Brain microvascular endothelial cell (primary cell): ENCODE data around the gene CCNA2.

Experiments used
- DNase-seq: peaks from one replicate; pipeline ENCODE4 v3.0.0-alpha.2; 2020
- H3K27ac ChIP-seq: fragments of 250-450 bp; sonication (Bioruptor Pico); 2 replicates; pipeline ENCODE4 v1.5.1; 2020; ENCODE audit warnings: mild to moderate bottlenecking, moderate library complexity
- H3K27me3 ChIP-seq: fragments of 250-450 bp; sonication (Bioruptor Pico); replicated peaks from 2 replicates; pipeline ENCODE4 v1.5.1; 2020; ENCODE audit warnings: mild to moderate bottlenecking
- H3K36me3 ChIP-seq: fragments of 250-450 bp; sonication (Bioruptor Pico); replicated peaks from 2 replicates; pipeline ENCODE4 v1.5.1; 2020; ENCODE audit warnings: mild to moderate bottlenecking
- H3K4me3 ChIP-seq: 2 replicates; pipeline ENCODE4 v1.5.1; 2011; ENCODE audit warnings: low read depth, mild to moderate bottlenecking, control low read depth, low read length, moderate library complexity
- in situ Hi-C: cut with HindIII; loops from 2 replicates; pipeline ENCODE4 v1.10.0; 2017; ENCODE audit warnings: low sequenced_read_pairs, low pct_ligation_motif_present
- TF ChIP-seq, protein P1 (sequence below): IDR thresholded peaks from 2 replicates; pipeline ENCODE4 v1.5.1; 2011; ENCODE audit warnings: low read depth, mild to moderate bottlenecking, moderate library complexity, low read length, control low read depth, inconsistent platforms; ENCODE audit errors: missing control alignments

Gene CCNA2

DNA sequence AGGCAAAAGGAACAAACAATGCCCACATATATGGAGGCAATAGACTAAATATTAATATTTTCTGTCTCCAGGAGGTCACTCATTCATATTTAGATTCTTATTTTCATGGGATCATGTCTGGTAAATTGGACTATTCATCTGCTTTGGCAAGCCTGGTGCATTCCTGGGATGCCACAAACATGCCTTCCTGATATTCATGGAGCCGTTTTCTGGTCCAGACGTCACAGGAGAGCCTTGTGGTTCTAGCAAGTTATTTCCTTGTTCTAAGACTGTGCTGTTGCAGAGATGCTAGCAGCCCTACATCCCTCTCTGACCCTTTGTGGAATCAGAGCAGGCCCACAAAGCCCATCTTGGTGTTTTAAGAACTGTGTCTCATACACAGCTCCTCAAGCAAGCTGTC lies 38.7 kb downstream of the CCNA2 start:
- DNase-seq = peak; percentile 99
- Histone ChIP-seq H3K27ac (peak overlapping the region; percentile 91), H3K27me3 (no peaks in the 10 kb centered on the region), H3K36me3 (no peaks in the 10 kb centered on the region), H3K4me3 (no peak overlapping the region)
- TF ChIP-seq, protein P1, sequence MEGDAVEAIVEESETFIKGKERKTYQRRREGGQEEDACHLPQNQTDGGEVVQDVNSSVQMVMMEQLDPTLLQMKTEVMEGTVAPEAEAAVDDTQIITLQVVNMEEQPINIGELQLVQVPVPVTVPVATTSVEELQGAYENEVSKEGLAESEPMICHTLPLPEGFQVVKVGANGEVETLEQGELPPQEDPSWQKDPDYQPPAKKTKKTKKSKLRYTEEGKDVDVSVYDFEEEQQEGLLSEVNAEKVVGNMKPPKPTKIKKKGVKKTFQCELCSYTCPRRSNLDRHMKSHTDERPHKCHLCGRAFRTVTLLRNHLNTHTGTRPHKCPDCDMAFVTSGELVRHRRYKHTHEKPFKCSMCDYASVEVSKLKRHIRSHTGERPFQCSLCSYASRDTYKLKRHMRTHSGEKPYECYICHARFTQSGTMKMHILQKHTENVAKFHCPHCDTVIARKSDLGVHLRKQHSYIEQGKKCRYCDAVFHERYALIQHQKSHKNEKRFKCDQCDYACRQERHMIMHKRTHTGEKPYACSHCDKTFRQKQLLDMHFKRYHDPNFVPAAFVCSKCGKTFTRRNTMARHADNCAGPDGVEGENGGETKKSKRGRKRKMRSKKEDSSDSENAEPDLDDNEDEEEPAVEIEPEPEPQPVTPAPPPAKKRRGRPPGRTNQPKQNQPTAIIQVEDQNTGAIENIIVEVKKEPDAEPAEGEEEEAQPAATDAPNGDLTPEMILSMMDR = no peak
- in situ Hi-C loops = no loop called here

DNA sequence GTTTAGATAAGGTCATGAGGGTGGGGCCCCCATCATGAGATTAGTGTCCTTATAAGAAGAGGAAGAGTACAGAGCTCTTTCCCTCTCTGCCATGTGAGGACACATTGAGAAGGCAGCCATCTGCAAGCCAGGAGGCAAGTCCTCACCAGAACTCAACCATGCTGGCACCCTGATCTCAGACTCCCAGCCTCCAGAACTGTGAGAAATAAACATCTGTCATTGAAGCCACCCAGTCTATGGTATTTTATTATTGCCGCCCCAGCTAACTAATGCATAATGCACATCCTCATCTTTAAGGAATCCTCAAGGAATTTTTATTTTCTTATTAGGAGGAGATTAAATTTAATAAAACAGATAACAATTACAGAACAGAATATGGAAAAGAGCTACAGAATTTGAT lies 39.3 kb downstream of the CCNA2 start:
- H3K4me3 ChIP-seq = no peak overlapping the region
- TF ChIP-seq, protein P1 = no peak
- H3K27ac ChIP-seq = peak overlapping the region; percentile 91
- H3K36me3 ChIP-seq = no peaks in the 10 kb centered on the region
- H3K27me3 ChIP-seq = no peaks in the 10 kb centered on the region
- DNase-seq = no peak
- in situ Hi-C loops = no loop called here

DNA sequence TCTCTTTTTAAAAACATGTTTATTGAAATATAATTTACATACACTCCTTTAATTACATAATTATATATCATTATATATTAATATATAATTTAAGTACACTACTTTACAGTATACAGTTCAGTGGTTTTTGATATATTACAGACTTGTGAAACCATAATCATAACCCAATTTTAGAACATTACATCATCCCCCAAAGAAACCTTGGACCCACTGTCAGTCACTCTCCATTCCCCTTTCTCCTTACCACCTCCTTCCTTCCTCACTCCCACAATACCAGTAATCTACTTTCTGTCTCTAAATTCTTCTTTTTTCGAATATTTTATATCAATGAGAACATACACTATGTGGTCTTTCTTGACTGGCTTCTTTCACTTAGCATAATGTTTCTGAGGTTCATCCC lies 40.5 kb downstream of the CCNA2 start:
- Histone ChIP-seq H3K27ac (no peak overlapping the region), H3K36me3 (no peaks in the 10 kb centered on the region), H3K27me3 (no peaks in the 10 kb centered on the region), H3K4me3 (no peak overlapping the region)
- TF ChIP-seq, protein P1 = no peak
- no peak for DNase-seq
- in situ Hi-C loops = no loop called here

DNA sequence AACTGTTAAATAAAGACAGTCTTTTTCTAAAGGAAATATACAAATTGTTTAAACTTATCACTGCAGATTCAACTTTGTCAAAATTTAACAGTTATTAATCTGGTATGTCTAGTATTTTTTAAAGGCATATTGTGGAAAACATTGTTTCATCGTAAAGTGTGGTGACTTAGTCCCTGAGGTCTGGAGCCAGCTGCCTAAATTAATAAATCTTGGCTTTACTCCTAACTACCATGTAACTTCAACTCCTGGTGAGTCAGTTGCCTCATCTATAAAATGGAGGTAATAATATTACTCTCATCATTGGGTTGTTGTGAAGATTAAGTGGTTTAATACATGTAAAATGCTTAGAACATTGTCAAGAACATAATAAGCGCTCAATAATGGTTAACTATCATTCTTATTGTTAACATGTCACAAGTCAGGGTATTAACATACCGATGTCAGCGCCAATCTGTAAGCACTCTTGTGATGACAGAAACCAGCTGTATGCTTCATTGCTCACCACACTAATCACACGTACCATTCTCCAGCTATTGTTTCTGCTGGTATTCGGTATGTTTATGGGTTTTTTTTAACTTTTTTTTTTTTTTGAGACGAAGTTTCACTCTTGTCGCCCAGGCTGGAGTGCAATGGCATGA lies 44.6 kb downstream of the CCNA2 start:
- Histone ChIP-seq H3K4me3 (no peak overlapping the region), H3K27me3 (no peaks in the 10 kb centered on the region), H3K27ac (no peak overlapping the region), H3K36me3 (no peaks in the 10 kb centered on the region)
- TF ChIP-seq, protein P1 = no peak
- DNase-seq = no peak
- in situ Hi-C loops = no loop called here

DNA sequence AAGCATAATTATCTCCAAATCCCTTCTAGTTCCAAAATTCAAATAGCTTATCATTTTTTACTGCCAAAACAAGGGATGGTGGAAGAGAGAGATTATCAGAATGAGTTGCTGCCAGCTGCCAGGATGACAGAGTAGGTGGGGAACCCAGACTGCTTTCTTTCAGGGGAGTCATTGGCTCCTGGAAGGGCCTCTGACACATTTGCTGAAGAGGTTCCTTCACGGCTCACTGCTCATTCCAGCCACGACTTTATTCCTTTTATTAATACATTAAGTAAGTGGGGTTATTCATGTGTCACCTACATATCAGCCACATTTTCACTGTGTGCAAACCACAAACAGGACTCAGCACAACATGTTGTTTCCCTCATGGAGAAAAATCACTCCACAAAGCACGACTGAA lies 46.1 kb downstream of the CCNA2 start:
- in situ Hi-C loops = no loop called here
- no peak overlapping the region for H3K27ac ChIP-seq

More for the DNA sequence above, 46.1 kb downstream of the CCNA2 start:
- no peaks in the 10 kb centered on the region for H3K27me3 ChIP-seq
- no peak overlapping the region for H3K4me3 ChIP-seq
- DNase-seq = no peak
- TF ChIP-seq, protein P1 = no peak
- H3K36me3 ChIP-seq = no peaks in the 10 kb centered on the region
